GM18511 (cell line): Measurements from ENCODE around the gene AMPD2.
A peak's percentile ranks its signal among the peaks of the same experiment; 100 is the strongest.

Experiments used
- ATAC-seq: cut with Tn5 transposase; IDR thresholded peaks from one replicate; pipeline ENCODE4 v1.9.1; 2021; ENCODE audit warnings: mild to moderate bottlenecking, moderate library complexity; ENCODE audit not compliant: unreplicated experiment

The AMPD2 gene

DNA sequence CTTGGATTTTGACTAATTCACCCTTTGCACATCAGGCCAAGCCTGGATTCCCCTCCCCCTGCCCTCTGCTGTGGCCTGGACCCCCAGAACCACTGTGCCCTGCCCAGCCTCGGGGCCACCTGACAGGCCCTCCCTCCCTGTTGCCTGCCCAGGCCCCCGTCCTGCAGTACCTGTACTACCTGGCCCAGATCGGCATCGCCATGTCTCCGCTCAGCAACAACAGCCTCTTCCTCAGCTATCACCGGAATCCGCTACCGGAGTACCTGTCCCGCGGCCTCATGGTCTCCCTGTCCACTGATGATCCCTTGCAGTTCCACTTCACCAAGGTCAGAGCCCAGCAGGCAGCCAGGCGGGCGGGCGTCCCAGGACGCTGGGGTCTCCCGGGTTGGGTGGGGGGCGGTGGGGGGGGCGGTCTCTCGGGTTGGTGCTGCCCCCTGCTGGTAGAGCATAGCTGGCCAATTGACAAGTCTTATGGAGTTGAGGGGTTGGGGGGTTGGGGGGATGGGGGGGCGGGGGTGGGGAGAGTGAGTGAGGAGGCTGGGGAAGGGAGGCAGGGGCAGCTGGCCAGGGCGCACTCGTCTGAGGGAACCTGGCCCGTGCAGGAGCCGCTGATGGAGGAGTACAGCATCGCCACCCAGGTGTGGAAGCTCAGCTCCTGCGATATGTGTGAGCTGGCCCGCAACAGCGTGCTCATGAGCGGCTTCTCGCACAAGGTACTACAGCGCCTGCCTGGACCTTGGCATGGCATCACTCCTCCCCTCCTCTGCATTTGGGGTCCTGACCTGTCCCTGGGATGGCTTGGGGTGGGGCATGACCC is 10.7 kb downstream of the AMPD2 start:
- no peak for ATAC-seq

DNA sequence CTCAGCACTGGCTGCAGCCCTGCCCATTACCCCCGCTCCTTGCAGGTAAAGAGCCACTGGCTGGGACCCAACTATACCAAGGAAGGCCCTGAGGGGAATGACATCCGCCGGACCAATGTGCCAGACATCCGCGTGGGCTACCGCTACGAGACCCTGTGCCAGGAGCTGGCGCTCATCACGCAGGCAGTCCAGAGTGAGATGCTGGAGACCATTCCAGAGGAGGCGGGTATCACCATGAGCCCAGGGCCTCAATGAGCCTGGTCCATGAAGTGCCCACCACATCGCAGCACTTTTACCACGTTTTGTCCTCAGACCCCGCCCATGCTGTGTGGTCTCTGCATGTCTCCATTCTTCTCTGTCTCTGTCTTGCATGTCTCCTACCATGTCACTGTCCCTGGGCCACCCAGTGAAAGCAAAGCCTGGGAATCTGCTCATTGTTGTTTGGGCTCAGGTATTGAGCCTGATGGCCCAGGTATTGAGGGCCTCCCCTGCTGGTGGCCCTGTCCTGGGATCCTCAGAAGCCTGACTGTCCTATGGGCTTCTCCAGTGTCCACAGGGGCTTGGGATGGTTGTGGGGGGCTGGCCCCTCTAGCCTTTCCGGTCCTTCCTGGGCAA is 11.4 kb downstream of the AMPD2 start:
- no peak for ATAC-seq

DNA sequence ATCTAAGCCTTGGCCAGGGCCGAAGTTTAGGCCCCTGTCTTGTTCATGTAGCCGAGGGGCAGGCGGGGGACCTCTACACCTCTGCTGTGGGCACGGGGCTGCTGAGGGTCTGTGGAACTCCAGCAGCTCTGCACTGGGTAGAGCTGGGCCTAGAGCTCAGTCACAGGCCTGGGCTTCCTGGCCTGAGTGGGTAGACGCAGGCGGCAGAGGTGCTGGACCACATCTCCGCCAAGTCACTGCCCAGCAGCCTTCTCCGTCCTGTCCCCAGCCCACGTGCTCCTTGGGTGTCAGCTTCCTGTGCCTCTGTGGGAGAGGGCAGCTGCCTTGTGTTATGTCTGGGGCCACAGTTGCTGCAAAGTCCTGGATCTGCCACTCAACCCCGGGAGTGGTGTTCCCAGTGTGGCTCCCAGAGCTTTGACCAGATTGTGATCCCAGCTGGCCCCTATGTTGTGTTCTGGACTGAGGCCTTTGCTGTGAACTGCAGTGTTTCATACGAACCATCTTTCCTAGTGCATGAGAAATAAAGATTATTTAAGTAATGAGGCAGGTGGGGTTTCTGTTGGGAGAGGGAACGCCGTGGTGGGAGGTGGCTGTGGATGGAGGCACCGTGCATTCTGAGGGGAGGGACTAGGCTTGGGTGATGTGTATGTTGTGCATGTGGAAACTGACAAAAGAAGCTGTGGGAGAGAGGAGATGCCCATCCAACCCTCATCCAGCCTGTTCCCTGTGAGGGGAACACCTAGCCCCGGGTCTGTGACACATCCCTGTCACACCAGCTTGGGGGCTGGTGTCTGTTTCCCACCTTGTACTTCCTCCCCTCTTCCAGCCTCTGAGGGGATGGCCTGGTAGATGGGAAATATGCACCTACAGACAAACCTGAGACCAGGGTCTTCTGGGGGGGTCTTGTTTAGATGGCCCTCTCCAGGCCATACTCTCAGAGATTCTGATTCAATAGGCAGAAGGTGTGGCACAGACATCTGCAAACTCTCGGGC is 12.2 kb downstream of the AMPD2 start:
- no peak for ATAC-seq

DNA sequence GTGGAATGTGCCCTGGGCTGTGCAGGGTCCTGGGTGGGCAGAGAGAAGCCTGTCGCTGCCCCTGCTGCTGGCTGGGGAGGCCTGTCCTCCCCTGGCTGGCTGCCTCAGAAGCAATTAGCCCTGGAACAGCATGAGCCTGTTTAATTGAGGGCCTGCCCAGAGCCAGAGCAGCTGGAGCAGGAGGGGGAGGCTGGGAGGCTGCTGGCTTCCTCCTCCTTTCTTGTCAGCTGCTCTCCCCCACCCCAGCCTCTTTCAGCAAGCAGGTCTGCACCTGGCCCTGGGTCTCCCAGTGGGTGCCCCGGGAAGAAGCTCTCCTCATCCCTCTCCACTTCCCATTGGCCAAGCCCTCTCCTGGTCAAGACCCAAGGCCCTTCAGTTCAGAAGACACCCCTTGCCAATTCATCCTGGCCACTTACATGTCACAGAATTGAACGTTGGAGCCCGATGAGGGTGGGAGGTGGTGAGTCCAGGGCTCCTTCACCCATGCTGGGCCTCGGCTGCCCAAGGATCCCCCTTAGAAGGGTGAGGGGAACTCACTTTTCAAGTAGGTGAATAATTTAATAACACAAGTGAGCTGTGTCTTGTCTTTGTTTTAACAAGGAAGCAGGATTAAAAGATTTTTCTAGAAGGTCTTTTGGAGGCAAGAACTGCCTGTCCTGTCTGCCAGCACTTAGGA is 13.2 kb downstream of the AMPD2 start:
- no peak for ATAC-seq

DNA sequence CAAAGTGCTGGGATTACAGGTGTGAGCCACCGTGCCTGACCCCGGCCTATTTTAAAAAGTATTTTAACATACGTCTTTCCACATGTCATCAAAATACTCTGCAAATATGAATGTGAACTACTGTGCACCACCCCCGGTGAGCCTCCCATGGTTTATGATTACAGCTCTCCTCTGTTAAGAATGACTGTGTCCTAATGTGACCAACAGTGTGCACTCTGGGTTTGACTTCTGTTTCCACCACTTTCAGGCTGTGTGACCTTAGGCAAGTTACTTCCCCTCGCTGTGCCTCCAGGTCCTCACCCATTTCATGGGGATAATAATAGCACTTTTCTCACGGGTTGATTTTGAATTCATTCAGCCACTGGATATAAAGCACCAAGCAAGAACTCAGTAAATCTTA is 14.7 kb downstream of the AMPD2 start:
- no peak for ATAC-seq

DNA sequence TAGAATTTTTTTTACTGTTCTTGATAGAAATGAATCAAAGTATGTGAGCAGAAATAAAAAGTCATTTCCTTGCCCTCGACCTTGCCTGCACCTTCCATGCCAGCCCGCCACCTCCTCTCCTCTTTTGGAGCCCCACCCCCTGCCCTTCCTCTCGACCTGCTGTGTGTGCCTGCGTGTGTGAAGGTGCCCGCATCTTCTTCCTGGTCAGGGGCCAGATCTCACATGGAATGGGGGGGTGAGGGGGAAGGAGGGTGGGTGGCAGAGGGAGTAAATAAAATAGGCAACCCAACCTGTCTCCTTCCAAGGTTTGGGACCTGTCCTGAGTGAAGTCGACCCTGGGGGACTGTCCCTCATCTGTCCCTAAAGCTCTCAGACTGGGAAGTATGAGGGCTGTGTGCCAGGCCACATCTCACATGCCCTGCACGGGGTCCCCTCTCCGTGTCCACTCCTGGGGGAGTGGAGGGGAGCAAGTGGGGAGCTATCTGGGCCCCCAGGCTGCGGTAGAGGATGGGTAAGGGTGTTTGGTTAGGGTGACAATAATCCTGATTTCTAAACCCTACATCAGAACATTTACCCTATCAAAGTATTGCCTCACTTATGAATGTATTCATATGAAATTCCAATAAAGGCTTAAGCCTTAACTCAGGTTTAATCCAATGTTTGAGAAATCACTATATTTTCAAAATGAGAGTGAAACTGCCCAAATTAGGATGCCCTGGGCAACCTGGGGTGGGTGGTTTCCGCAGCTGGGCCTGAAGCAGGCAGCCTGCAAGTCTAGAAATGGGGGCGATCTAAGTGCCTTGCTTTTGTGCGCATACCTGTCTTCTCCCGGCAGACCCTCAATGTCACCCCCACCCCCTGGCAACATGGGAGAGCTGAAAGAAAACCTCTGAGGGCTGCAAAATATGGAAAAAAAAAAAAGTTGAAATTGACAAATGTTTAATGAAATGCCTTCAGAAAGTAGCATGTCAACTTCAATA is 15.4 kb downstream of the AMPD2 start:
- ATAC-seq = no peak

DNA sequence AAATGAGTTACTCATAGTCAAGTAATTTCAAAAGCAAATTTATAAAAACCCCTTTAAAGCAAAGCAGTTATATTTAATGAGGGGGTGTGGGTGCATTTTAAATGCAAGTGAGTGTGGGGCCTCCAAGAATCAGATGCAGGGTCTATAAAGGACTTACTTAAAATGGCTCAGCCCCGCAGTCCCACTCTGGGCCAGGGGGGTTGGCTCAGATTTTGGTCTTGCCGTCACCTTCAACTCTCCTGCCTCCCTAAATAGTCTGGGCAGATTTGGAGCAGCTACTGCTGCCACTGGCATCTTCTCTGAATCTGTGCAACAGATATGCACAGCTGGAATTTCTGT is 16.2 kb downstream of the AMPD2 start:
- ATAC-seq = no peak

DNA sequence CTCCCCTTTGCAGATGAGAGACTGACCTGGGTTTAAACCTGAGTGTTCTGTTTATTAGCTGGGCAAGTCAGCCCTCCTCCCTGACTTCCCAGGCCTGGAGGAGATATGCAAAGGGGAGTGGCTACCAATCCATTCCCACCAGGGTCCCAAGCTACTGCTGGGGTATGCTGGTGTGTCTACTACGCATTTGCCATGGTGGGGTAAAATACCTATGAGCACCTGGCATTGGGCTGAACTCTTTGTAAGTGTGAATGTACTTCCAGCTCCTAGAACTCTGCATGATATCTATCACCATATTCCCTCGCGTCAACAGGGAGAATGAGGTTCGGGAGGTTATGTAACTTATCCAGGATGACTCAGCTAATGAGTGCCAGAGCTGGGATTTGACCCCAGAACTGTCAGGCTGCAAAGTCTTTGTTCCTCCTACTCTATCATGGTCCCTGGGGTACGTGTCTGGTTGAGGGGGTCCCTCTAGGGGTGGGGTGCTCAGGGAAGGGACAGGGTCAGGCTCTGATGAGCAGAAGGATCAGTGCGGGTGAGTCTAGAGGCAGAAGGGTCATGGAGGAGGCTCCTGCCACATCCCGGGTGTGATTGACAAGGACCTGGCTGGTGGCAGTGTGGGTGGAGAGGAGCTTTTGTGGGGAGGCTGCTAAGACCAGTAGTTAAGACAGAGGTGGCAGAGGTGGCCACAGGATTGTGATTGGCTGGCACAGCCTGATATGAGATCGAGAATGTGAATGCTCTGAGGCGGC is 16.7 kb downstream of the AMPD2 start:
- no peak for ATAC-seq

DNA sequence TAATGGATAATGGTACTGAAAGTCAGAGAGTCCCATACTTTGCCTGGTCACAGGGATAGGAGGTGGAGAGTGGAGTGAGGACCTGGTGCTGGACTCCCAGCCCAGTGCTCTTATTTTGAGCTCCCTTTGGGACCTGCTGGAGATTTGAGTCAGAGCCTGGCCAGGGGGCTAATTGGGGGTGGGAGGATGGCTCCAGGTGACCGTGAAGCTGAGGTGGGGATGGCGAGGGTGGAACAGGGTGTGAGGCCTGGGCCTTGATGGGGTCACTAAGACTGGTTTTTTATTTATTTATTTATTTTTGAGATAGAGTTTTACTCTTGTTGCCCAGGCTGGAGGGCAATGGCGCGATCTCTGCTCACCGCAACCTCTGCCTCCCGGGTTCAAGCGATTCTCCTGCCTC is 17.8 kb downstream of the AMPD2 start:
- no peak for ATAC-seq

DNA sequence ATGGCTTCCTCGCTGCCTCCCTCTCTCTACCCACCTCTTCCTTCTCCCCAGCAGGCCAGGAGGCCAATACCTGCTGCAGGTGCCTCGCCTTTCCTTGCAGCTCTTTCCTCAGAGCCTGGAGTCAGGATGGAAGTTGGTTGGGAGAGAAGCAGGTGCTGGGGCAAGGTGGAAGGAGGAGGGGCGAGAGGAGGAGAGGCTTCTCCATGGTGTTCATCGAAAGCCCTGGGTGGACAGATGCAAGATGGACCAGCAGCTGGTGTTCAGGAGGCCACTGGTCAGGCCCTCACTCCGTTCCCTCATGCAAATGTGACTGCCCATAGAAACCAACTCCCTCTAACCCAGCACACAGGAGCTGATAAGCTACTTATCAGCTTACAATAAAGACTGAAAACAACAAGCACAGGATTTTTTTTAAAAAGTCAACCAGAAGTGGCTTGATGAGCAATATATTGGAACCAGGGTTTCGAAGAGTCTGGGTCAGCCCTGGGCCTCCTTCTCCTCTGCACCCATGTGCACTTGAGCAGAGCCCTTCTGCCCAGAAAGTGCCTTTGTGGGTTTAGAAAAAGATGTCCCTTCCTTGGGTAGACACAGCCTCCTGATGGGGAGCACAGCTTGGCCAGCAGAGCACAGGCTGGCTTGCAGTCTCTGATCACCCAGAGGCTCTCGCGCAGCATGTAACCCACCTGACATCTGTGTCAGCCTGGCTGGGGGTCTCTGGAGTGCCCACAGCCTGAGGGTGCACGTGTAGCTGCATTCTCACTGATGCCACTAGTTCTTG is 19.6 kb downstream of the AMPD2 start:
- ATAC-seq = no peak

DNA sequence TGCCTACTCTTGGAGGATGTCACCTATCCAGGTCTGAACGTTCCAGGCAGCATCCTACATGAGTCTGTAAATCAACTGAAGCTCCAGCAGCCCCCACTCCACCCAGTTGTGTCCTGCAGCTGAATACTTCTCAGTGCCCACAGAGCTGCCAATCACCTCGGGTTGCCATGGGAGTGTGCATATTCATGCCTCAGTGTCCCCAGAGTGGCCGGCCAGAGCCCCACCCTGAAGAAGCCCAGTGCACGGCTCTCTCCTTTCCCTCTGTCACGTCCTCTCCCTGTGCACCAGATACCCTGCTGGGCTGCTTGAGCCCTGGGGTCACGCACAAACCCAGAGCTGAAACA is 20.2 kb downstream of the AMPD2 start:
- ATAC-seq = no peak

DNA sequence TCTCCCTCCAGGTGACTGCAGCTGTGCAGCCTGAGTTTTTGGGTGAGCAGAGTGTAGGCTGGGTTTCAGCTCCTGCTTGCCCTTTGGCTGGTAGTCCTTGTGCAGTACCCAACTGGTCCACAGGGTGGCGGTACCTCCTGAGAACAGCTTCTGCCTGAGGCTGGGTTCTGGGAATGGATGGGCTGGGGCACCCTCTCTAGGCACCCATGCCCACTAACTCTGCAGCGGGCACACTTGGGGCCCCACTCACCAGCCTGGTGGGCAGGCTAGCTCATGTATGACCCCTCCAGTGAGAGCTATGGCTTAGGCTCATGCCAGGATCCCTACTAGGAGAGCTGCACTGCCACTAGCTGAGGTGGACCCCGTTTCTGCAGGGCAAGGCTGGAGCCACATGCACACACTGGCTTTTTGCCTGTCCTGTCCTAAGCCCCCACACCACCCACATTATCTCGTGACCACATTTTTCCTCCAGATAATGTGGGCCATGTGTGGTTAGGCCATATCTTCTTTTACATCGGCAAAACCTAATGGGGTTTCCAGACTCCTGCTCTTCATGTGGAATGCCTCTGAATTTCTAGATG is 20.7 kb downstream of the AMPD2 start:
- peak; percentile 50 for ATAC-seq

DNA sequence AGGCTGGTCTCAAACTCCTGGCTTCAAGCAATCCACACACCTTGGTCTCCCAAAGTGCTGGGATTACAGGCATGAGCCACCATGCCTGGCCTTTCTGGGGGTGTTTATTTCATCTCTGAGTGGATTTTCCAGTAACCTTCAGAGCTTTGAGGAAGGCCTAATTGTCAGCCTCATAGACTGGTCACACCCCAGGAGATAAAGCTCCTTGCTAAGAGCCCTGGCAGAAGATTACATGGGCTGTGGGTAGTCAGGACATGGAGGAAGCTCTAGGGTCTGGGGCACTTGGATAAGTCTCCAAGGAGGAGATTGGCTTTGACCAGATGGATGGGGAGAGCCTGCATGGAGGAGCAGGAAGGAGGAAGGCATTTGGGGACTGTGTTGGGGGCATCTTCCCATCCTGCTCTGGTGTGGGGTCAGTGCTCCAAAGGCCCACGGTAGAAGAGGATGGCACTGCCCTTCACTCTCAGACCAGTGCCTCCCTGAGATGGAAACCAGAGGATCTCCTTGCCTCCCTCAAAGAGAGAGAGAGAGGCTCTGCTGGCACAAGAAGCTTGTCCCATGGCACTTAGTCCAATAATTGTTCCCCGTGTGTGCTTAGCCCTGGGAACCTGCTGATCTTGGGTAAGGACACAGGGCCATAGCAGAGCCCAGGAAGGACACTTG is 21.6 kb downstream of the AMPD2 start:
- no peak for ATAC-seq

DNA sequence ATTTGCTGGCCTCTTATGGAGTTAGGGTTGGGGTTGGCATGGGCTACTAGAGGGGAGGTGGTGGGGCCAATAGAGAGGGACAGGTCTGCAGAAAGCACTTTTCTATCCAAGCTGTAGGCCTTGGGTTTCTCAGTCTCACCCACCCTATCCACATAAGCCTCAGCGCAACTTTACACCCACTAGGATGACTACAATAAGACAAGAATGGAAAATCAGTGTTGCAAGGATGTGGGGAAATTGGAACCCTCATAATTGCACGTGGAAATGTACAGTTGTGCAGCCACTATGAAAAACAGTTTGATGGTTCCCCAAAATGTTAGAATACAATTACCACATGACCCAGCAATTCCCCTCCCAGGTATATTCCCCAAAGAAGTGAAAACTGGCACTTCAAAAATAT is 22.2 kb downstream of the AMPD2 start:
- ATAC-seq = no peak

DNA sequence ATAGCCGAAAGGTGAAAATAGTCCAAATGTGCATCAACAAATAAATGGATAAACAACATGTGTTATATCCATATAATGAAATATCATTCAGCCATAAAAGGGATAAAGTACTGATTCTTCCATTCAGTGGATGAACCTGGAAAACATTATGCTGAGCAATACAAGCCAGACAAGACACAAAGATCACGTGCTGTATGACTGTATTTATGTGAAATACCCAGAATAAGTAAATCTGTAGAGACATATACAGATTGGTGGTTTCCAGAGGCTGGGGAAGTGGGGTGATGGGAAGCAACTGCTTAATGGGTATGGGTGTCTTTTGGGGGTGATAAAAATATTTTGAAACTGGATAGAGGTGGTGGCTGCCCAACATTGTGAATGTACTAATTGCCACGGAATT is 23.0 kb downstream of the AMPD2 start:
- no peak for ATAC-seq

DNA sequence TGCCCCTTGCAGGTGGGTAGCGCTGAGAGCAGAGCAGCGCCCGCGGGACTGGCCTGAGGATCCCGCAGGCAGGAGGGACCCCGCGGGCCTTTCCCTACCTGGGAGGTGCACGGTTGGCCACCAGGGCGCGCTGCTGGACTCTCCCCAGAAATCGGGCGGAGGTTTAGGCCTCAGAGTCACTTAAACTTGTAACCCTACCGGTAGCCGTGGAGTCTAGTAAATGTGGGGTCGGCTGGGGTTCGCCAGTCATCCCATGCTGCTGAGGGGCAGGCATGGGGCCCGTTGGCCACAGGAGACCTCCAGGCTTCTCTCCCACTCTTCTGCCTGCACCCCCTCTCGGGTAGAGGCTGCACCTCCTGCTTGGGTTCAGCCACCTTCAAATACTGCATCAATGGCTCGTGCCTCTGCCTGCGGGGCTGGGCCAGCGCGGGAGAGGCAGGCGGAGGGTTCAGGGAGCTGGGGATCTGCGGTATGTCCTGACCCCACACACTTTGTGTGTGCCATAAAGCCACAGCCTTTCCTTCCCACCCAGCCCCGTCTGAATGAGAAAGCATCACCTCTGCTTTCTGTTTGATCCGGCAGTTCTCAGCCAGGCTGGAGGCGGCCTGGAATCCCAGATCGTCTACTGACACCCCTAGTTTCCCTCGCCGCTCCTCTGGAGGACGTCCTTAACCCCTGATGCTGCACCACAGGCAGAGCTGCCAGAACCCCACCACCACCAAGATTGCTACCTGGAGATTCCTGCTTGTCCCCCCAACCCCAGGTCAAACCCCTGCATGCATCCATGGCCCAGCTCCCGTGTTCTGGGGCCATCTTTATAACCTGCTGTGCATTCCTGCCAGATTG is 24.0 kb downstream of the AMPD2 start:
- peak; percentile 95 for ATAC-seq

DNA sequence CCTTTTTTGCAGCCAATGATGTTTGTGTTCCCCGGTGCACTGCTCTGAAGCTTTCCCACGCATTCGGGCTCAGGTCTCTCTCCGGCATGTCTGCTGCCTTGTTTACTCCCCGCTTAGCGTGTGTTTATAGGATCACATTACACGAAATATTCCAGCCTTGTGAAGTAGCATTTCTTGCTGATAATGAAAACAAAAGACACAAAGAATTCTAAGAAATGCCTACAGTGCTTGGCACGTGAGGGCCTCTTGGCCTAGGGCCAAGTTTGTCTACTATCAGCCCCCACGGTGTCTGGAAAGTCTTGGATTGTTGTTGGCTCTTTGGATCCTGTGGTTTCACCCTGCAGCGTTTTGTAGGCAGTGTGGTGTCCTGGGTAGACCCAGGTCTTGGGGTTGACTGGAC is 25.0 kb downstream of the AMPD2 start:
- ATAC-seq = no peak
